Measurements from ENCODE around the gene SCCPDH.

DNA sequence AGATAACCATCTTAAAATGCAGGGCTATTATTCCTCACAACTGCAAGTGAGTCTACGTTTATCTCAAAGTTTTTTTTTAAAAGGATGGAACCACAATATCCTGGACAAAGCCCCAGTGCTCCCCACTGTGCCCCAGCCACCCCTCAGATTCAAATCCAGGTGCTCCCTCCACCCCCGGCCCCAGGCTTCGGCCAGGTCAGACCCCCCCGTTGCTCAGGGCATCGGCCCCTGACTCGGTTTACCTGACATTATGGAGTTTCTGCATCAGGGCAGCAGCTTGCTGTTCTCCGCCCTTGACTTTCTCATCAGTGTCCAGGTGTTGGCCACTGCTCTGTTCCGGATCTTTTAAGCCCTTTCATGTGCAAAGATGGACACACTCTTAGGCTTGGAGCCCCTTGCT, 72.9 kb downstream of the SCCPDH start:
- TF ChIP-seq JUND (IDR thresholded peaks at IDR 0.05; ENCODE audit: borderline replicate concordance, low read depth, low read length) (no peak), JUND (tag; IDR thresholded peaks at IDR 0.05; ENCODE audit: borderline replicate concordance, low read depth, low read length) (no peak), SMAD1 (IDR thresholded peaks at IDR 0.05; ENCODE audit: low read depth, low read length, partially characterized antibody) (no peak)
- TF ChIP-seq, protein P1, sequence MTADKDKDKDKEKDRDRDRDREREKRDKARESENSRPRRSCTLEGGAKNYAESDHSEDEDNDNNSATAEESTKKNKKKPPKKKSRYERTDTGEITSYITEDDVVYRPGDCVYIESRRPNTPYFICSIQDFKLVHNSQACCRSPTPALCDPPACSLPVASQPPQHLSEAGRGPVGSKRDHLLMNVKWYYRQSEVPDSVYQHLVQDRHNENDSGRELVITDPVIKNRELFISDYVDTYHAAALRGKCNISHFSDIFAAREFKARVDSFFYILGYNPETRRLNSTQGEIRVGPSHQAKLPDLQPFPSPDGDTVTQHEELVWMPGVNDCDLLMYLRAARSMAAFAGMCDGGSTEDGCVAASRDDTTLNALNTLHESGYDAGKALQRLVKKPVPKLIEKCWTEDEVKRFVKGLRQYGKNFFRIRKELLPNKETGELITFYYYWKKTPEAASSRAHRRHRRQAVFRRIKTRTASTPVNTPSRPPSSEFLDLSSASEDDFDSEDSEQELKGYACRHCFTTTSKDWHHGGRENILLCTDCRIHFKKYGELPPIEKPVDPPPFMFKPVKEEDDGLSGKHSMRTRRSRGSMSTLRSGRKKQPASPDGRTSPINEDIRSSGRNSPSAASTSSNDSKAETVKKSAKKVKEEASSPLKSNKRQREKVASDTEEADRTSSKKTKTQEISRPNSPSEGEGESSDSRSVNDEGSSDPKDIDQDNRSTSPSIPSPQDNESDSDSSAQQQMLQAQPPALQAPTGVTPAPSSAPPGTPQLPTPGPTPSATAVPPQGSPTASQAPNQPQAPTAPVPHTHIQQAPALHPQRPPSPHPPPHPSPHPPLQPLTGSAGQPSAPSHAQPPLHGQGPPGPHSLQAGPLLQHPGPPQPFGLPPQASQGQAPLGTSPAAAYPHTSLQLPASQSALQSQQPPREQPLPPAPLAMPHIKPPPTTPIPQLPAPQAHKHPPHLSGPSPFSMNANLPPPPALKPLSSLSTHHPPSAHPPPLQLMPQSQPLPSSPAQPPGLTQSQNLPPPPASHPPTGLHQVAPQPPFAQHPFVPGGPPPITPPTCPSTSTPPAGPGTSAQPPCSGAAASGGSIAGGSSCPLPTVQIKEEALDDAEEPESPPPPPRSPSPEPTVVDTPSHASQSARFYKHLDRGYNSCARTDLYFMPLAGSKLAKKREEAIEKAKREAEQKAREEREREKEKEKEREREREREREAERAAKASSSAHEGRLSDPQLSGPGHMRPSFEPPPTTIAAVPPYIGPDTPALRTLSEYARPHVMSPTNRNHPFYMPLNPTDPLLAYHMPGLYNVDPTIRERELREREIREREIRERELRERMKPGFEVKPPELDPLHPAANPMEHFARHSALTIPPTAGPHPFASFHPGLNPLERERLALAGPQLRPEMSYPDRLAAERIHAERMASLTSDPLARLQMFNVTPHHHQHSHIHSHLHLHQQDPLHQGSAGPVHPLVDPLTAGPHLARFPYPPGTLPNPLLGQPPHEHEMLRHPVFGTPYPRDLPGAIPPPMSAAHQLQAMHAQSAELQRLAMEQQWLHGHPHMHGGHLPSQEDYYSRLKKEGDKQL (CRISPR knock-in tag; IDR thresholded peaks at IDR 0.05; ENCODE audit: borderline replicate concordance) = no peak
